Endodermal cell (in vitro differentiated cells): ENCODE measurements around the gene LOXHD1. TPM values are rescaled to one million over a fixed set of nuclear protein-coding genes. Genes with fewer than 3 reads are reported as not detected.

Experiments
- DNase-seq: peaks from one replicate; pipeline ENCODE4 v3.0.0-alpha.2; 2017
- H3K27ac ChIP-seq: 2 replicates; pipeline ENCODE4 v1.5.1; 2013; ENCODE audit warnings: mild to moderate bottlenecking, low read depth, low read length, moderate library complexity
- H3K27me3 ChIP-seq: 2 replicates; pipeline ENCODE4 v1.6.1; 2013; ENCODE audit warnings: mild to moderate bottlenecking, low read length, moderate library complexity; ENCODE audit not compliant: insufficient read depth, control insufficient read depth, poor library complexity, severe bottlenecking
- H3K36me3 ChIP-seq: 2 replicates; pipeline ENCODE4 v1.7.0; 2013; ENCODE audit warnings: mild to moderate bottlenecking, low read length, moderate library complexity; ENCODE audit not compliant: control insufficient read depth, insufficient read depth
- H3K4me1 ChIP-seq: one replicate; pipeline ENCODE4 v1.7.0; 2013; ENCODE audit warnings: low read length; ENCODE audit not compliant: control insufficient read depth, insufficient read depth
- H3K4me3 ChIP-seq: 2 replicates; pipeline ENCODE4 v1.5.1; 2013; ENCODE audit warnings: mild to moderate bottlenecking, low read length, moderate library complexity
- H3K9ac ChIP-seq: 2 replicates; pipeline ENCODE4 v1.6.1; 2013; ENCODE audit warnings: mild to moderate bottlenecking, low read length, moderate library complexity; ENCODE audit not compliant: poor library complexity, severe bottlenecking; ENCODE audit errors: extremely low read depth
- H3K9me3 ChIP-seq: 2 replicates; pipeline ENCODE4 v1.6.1; 2013; ENCODE audit warnings: mild to moderate bottlenecking, low read length, moderate library complexity; ENCODE audit not compliant: control insufficient read depth
- H3K27ac Mint-ChIP-seq: 2 replicates; pipeline ENCODE4 v1.8.0; 2020; ENCODE audit warnings: mixed read lengths
- H3K27me3 Mint-ChIP-seq: 2 replicates; pipeline ENCODE4 v1.8.0; 2021; ENCODE audit warnings: mild to moderate bottlenecking, mixed read lengths; ENCODE audit not compliant: insufficient read depth
- H3K36me3 Mint-ChIP-seq: 2 replicates; pipeline ENCODE4 v1.8.0; 2020; ENCODE audit warnings: low read depth, mixed read lengths
- H3K4me1 Mint-ChIP-seq: 2 replicates; pipeline ENCODE4 v1.8.0; 2020; ENCODE audit warnings: mixed read lengths
- H3K4me3 Mint-ChIP-seq: 2 replicates; pipeline ENCODE4 v1.8.0; 2020; ENCODE audit warnings: mild to moderate bottlenecking, moderate library complexity, mixed read lengths
- H3K9me3 Mint-ChIP-seq: 2 replicates; pipeline ENCODE4 v1.8.0; 2020; ENCODE audit warnings: mild to moderate bottlenecking, mixed read lengths
- CTCF ChIP-seq: fragments of 200-600 bp; sonication (generic); conservative IDR thresholded peaks from 2 replicates; pipeline ENCODE4 v1.5.0; 2021; ENCODE audit warnings: antibody characterized with exemption, mild to moderate bottlenecking
- WGBS, 2 experiments: methylation state at CpG; one replicate each; pipeline versions ENCODE4 v1.1.5 to v1.1.7; 2013; ENCODE audit warnings: missing lambda C conversion rate in 2 of 2, mixed read lengths in 1 of 2; ENCODE audit not compliant: insufficient coverage in 1 of 2, insufficient read length in 1 of 2; 5-methylcytosine and 5-hydroxymethylcytosine counted together
- total RNA-seq, 2 donors: library from RNA; stranded (reverse); fragmentation: NEBNext Ultra II Directional in 1 of 2; extraction: Animal tissue kit (Norgen Biotek cat#: 25700) in 1 of 2; gene quantifications; 2 replicates in 1 of 2; 3 replicates in 1 of 2; pipeline ENCODE4 v1.2.1, GENCODE V29; 2021

Gene LOXHD1
- total RNA-seq, 2 donors from 2014 or later: 2.1 TPM; not detected in 1

DNA sequence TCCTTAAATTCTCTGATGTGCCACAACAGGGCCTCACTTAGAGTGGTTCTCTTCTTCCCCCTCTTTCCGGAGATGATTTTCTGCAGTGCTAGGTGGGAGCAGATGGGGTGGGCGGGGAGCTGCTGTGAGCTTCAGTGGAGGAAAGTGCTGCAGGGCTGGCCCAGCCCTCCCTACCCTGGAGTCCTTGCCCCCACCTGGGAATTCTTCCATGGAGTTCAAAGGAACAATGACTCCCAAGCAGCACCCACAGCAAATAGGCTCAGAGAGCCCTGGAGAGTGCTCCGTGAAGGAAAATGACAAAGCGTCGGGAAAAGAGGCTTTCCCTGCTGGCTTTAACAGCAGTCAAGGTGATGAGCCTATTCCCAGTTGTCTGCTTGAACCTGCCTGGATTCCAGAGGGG, 28.8 kb downstream of the LOXHD1 start:
- Mint-ChIP-seq H3K4me3 (no peak overlapping the region), H3K36me3 (peaks cover 3% of the 10 kb centered on the region), H3K9me3 (no peaks in the 10 kb centered on the region), H3K27ac (no peak overlapping the region), H3K4me1 (peaks cover 2% of the 10 kb centered on the region), H3K27me3 (peaks cover 2% of the 10 kb centered on the region)
- Histone ChIP-seq H3K27ac (no peak overlapping the region), H3K9me3 (no peaks in the 10 kb centered on the region), H3K4me1 (no peaks in the 10 kb centered on the region), H3K27me3 (peaks cover 4% of the 10 kb centered on the region), H3K9ac (no peak overlapping the region), H3K4me3 (no peak overlapping the region), H3K36me3 (no peaks in the 10 kb centered on the region)
- no peak for TF ChIP-seq CTCF
- no peak for DNase-seq
- 67 to 81% methylated on average over 3 to 5 of the region's 5 CpGs for WGBS, 2 experiments

DNA sequence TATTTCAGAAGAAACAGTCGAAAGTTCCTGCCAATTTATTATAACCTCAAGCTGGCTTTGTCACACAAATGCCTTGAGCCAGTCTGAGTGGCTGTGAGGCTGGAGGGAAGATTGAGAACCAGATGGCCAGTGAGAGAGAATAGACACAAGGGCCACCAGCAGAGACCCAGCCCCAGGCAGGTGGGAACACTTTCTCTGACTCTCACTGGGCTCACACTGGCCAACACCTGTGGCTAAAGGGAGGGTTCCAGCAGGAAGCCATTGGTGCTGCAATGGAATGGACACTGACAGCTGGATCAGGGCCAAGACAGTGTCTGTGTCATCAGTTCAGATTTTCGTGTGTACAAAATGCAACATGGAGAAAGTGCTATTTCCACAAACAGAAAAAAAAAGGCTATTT, 29.9 kb downstream of the LOXHD1 start:
- no peaks in the 10 kb centered on the region for H3K9me3 Mint-ChIP-seq
- H3K27me3 Mint-ChIP-seq: peaks cover 2% of the 10 kb centered on the region
- H3K27ac Mint-ChIP-seq: no peak overlapping the region
- H3K4me1 Mint-ChIP-seq: peaks cover 2% of the 10 kb centered on the region
- Histone ChIP-seq H3K9me3 (no peaks in the 10 kb centered on the region), H3K4me1 (no peaks in the 10 kb centered on the region), H3K4me3 (no peak overlapping the region), H3K27me3 (peaks cover 4% of the 10 kb centered on the region), H3K27ac (no peak overlapping the region), H3K36me3 (no peaks in the 10 kb centered on the region), H3K9ac (no peak overlapping the region)
- TF ChIP-seq CTCF: no peak
- no peak overlapping the region for H3K4me3 Mint-ChIP-seq
- WGBS, 2 experiments: 96 to 100% methylated on average over 1 to 2 of the region's 2 CpGs
- peaks cover 3% of the 10 kb centered on the region for H3K36me3 Mint-ChIP-seq
- DNase-seq: no peak

DNA sequence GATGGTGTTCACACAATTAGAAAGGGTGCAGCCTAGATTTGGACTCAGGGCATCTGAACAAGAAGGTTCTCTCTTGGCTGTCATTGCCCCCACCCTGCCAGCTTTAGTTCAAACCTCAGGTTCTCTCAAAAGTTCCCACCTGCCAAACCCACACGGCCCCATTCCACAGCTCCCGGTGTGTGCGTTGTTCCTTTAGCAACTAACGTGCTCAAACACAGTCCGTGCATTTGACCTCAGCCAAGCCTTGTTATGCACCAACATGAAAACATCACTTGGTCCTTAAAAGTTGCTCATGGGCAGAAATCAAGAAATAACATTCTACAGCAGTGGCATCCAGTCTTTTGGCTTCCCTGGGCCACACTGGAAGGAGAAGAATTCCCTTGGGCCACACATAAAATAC, 32.0 kb downstream of the LOXHD1 start:
- H3K36me3 ChIP-seq: no peaks in the 10 kb centered on the region
- H3K27ac ChIP-seq: no peak overlapping the region
- H3K4me1 ChIP-seq: no peaks in the 10 kb centered on the region
- Mint-ChIP-seq H3K27ac (no peak overlapping the region), H3K9me3 (no peaks in the 10 kb centered on the region), H3K4me3 (no peak overlapping the region), H3K4me1 (peaks cover 8% of the 10 kb centered on the region), H3K36me3 (no peaks in the 10 kb centered on the region), H3K27me3 (peaks cover 2% of the 10 kb centered on the region)
- whole genome bisulfite sequencing, 2 experiments: 89 to 93% methylated on average over 5 of the region's 5 CpGs
- peaks cover 4% of the 10 kb centered on the region for H3K27me3 ChIP-seq
- no peak overlapping the region for H3K4me3 ChIP-seq
- no peak overlapping the region for H3K9ac ChIP-seq
- DNase-seq: no peak
- TF ChIP-seq CTCF: no peak
- no peaks in the 10 kb centered on the region for H3K9me3 ChIP-seq
